Spleen (tissue), 7 donors: ENCODE results near the gene ZNF469.

Experiments used
- CTCF ChIP-seq, 11 experiments: fragments of 200-600 bp in 7 of 11; fragments of 450-650 bp in 4 of 11; sonication (generic) in 4 of 11; IDR thresholded peaks in 8 of 11; conservative IDR thresholded peaks in 3 of 11; 1 replicate in 7 of 11; 2 replicates in 4 of 11; pipeline versions ENCODE4 v1.4.0 to v1.8.0; 2016 to 2021; ENCODE audit warnings: antibody characterized with exemption in 11 of 11, inconsistent platforms in 4 of 11, mild to moderate bottlenecking in 1 of 11
- POLR2A ChIP-seq, 3 donors: fragments of 450-650 bp; IDR thresholded peaks; one replicate each; pipeline ENCODE4 v1.5.1; 2017; ENCODE audit warnings: antibody characterized with exemption in 3 of 3, mild to moderate bottlenecking in 1 of 3
- POLR2AphosphoS5 ChIP-seq, 3 donors: sonication (generic); formaldehyde crosslinking; IDR thresholded peaks; one replicate each; pipeline ENCODE4 v1.5.1; 2017; ENCODE audit warnings: antibody characterized with exemption in 3 of 3
- donor health status: DM: no; HTN: no; CAD: no; lungs with moderate emphysema.
- donor health status: DM: no; HTN: no; CAD: no.
- donor health status: DM: no; HTN: no; CAD: no.

- TF ChIP-seq POLR2AphosphoS5 (IDR thresholded peaks at IDR 0.05): peak; percentile 29 to 72 (median 67)
- no peak for TF ChIP-seq CTCF (IDR thresholded peaks at IDR 0.05 in 8 of 11, conservative IDR thresholded peaks at IDR 0.05 in 3 of 11)
- no peak for TF ChIP-seq POLR2A (IDR thresholded peaks at IDR 0.05)
These were observed 36.1 kb downstream of the ZNF469 start for GRCh38 chr16:88418869-88419268.
